ENCODE data around the gene VPS41.
A peak's percentile ranks its signal among the peaks of the same experiment; 100 is the strongest.

DNA sequence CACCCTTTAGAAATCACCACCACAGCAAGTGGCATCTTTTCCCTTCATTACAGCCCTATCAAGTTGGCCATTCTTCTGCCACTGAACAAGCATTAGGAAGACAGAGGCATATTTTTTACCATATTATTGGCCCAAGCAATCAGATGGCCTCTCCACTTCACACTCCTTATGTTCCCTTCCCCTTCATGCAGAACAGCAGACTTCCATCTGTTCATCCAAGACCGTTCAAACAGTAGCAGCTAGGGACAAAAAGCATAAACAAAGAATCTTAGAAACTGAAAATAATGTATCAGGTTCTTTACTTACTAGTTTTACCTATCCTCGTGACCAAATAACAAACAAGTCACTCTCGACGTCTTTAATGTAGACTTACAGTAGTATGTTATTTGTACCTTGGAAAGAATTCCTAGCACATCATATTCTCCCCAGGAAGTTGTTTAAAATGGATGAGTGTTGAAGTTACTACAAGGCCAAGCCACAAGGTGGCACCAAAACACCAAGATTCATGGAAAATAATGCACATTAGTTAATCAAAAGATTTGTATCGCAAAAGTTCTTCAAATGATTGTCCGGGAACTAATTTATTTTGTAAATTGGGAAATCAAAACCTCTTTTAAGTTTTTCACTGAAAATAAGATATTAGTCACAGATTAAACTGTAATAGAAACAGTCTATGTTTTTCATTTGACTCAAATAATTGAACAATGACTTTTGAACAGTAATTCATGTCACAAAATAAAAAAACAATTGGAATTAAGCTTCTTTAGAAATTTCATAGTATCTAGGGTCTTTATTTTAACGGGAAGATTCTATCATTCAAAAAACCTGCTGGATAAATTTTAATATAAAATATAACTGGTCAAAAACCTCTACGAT lies 112.1 kb downstream of the VPS41 start:
- TF ChIP-seq, protein P1, sequence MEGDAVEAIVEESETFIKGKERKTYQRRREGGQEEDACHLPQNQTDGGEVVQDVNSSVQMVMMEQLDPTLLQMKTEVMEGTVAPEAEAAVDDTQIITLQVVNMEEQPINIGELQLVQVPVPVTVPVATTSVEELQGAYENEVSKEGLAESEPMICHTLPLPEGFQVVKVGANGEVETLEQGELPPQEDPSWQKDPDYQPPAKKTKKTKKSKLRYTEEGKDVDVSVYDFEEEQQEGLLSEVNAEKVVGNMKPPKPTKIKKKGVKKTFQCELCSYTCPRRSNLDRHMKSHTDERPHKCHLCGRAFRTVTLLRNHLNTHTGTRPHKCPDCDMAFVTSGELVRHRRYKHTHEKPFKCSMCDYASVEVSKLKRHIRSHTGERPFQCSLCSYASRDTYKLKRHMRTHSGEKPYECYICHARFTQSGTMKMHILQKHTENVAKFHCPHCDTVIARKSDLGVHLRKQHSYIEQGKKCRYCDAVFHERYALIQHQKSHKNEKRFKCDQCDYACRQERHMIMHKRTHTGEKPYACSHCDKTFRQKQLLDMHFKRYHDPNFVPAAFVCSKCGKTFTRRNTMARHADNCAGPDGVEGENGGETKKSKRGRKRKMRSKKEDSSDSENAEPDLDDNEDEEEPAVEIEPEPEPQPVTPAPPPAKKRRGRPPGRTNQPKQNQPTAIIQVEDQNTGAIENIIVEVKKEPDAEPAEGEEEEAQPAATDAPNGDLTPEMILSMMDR (IDR thresholded peaks at IDR 0.05) = peak; percentile 70 to 86 (median 74)
- no peak for TF ChIP-seq POLR2A (IDR thresholded peaks at IDR 0.05)
